BE2C (cell line): ENCODE data around the gene OR4E2. TPM values are rescaled to one million over a fixed set of nuclear protein-coding genes. Genes with fewer than 3 reads are reported as not detected.
"Not testable (repeated sequence)": the region's sequence is repeated elsewhere in the genome, so short reads cannot be mapped to it uniquely, and the experiment has no call there.

ENCODE experiments used
- DNase-seq: peaks from one replicate; pipeline ENCODE4 v3.0.0-alpha.2; 2020
- H3K27me3 ChIP-seq: fragments of 250-450 bp; sonication (Bioruptor Pico); 2 replicates; pipeline ENCODE4 v1.5.1; 2020; ENCODE audit warnings: mild to moderate bottlenecking
- H3K36me3 ChIP-seq: fragments of 250-450 bp; sonication (Bioruptor Pico); 2 replicates; pipeline ENCODE4 v1.5.1; 2020; ENCODE audit warnings: mild to moderate bottlenecking
- H3K4me1 ChIP-seq: fragments of 250-450 bp; sonication (Bioruptor Pico); 2 replicates; pipeline ENCODE4 v1.5.1; 2020
- H3K4me3 ChIP-seq: 2 replicates; pipeline ENCODE4 v1.5.1; 2011; ENCODE audit warnings: low read depth, low read length
- H3K9me3 ChIP-seq: fragments of 250-450 bp; sonication (Bioruptor Pico); 2 replicates; pipeline ENCODE4 v1.5.1; 2020
- polyA plus RNA-seq: library from polyadenylated mRNA; unstranded; fragments of >200 nt; gene quantifications from one replicate; pipeline ENCODE4 v1.2.1, GENCODE V29; 2012; ENCODE audit warnings: low read depth, missing spikeins; ENCODE audit not compliant: insufficient read length, insufficient read depth
- TF ChIP-seq, protein P1 (sequence below): IDR thresholded peaks from 2 replicates; pipeline ENCODE4 v1.5.1; 2012; ENCODE audit warnings: mild to moderate bottlenecking, low read depth, low read length

Gene OR4E2, protein sequence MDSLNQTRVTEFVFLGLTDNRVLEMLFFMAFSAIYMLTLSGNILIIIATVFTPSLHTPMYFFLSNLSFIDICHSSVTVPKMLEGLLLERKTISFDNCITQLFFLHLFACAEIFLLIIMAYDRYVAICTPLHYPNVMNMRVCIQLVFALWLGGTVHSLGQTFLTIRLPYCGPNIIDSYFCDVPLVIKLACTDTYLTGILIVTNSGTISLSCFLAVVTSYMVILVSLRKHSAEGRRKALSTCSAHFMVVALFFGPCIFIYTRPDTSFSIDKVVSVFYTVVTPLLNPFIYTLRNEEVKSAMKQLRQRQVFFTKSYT
- not detected for polyA plus RNA-seq

DNA sequence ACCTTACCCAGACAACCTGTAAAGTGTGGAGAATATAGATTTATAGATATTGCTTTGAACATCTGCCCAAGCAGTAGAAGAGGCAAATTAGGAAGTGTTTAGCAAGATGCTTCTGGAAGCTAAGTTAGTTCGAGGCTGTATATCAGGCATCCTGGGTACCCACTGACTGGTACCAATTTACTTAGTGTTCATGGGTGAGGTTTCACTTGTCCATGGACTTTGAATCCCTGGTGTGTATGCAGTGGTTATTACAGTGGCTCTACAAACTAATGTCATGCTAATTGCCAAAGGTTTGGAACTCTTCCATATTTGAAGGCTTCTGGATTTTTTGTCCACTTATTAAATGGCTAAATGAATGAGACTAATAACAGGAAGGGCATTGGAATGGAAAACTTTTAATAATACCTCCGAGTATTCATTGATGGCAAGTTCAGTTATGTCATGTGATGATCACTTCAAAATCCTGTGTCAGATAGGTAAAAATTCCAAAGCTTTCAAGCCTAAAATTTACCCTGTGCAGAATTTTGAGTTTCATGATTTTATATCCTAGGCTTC is at the start of gene OR4E2:
TSS of gene OR4E2 (plus strand) at position 505 of the 555 bp plus-strand sequence. CDS start 11,248 bp downstream, outside the sequence.
- H3K4me3 ChIP-seq = no peak within 1 kb of the TSS
- H3K4me1 ChIP-seq = no peaks in the 10 kb centered on the region
- H3K27me3 ChIP-seq = peaks cover 12% of the 10 kb centered on the region
- DNase-seq = no peak
- H3K36me3 ChIP-seq = no peaks in the 10 kb centered on the region
- H3K9me3 ChIP-seq = no peaks in the 10 kb centered on the region
- TF ChIP-seq, protein P1, sequence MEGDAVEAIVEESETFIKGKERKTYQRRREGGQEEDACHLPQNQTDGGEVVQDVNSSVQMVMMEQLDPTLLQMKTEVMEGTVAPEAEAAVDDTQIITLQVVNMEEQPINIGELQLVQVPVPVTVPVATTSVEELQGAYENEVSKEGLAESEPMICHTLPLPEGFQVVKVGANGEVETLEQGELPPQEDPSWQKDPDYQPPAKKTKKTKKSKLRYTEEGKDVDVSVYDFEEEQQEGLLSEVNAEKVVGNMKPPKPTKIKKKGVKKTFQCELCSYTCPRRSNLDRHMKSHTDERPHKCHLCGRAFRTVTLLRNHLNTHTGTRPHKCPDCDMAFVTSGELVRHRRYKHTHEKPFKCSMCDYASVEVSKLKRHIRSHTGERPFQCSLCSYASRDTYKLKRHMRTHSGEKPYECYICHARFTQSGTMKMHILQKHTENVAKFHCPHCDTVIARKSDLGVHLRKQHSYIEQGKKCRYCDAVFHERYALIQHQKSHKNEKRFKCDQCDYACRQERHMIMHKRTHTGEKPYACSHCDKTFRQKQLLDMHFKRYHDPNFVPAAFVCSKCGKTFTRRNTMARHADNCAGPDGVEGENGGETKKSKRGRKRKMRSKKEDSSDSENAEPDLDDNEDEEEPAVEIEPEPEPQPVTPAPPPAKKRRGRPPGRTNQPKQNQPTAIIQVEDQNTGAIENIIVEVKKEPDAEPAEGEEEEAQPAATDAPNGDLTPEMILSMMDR = no peak

DNA sequence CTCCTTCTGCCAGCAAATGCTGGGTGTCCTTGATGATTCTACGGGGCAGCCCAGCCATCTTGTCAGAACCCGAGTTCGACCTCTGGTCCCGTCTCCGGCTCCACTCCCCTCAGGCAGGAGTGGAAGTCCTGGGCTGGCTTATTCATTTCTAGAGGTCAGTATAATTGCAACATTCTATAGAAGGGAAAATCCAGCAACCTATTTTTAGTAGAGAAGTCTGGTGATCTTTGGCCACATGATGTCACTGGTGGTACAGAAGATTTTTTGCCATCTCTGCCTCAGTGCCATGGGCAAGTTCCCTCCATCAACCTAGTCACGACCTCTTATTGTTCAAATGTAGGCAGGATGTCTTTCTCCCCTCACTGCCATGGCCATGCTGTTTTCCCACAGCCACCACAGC is 41.3 kb upstream of the OR4E2 start:
- no peaks in the 10 kb centered on the region; the same call in 1 of the 2 replicates for H3K9me3 ChIP-seq
- H3K27me3 ChIP-seq = peaks cover 24% of the 10 kb centered on the region
- no peaks in the 10 kb centered on the region for H3K36me3 ChIP-seq
- H3K4me1 ChIP-seq = no peaks in the 10 kb centered on the region
- no peak for DNase-seq
- no peak overlapping the region for H3K4me3 ChIP-seq
- TF ChIP-seq, protein P1 = no peak

DNA sequence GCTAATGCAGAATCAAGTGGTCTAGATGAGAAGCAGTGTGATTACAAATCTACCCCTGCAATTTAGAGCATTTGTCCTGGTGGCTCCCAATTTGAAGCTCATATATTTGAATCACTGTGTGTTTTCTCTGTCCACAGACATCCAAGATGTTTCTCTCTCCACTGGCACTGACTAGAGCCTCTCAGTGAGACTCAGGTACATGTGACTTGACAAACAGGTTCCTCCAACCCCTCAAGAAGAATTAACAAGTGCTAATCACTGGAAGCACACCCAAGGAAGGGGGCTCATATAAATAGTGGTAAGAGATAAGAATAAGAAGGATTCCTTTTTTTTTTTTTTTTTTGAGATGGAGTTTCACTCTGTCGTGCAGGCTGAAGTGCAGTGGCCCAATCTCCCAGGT is 39.4 kb upstream of the OR4E2 start:
- Histone ChIP-seq H3K4me3 (no peak overlapping the region), H3K27me3 (peaks cover 18% of the 10 kb centered on the region), H3K4me1 (no peaks in the 10 kb centered on the region), H3K36me3 (no peaks in the 10 kb centered on the region), H3K9me3 (no peaks in the 10 kb centered on the region; the same call in 1 of the 2 replicates)
- no peak for DNase-seq
- TF ChIP-seq, protein P1 = no peak

DNA sequence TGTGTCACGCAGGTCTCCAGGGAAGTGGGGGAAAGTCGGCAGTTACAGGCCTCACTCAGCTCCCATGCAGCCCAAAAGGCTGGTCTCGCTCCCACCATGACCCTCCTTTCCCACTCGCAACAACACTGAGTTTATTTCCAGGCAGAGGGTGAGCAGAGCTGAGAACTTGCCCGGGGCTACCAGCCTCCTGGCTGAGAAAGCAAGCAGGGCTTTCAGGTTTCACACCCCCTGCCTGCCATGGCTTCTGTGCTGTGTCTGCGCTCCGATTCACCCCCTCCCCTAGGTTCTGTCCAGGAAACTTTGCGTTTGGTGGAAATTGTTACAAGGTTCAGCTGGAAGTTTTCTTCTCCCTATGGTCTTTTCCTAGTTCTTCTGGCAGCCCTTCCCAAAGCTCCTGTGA is 36.0 kb upstream of the OR4E2 start:
- no peak for DNase-seq
- H3K9me3 ChIP-seq = no peaks in the 10 kb centered on the region; the same call in 1 of the 2 replicates
- H3K4me1 ChIP-seq = no peaks in the 10 kb centered on the region
- no peak overlapping the region for H3K4me3 ChIP-seq
- TF ChIP-seq, protein P1 = no peak
- H3K27me3 ChIP-seq = peaks cover 4% of the 10 kb centered on the region
- H3K36me3 ChIP-seq = no peaks in the 10 kb centered on the region

DNA sequence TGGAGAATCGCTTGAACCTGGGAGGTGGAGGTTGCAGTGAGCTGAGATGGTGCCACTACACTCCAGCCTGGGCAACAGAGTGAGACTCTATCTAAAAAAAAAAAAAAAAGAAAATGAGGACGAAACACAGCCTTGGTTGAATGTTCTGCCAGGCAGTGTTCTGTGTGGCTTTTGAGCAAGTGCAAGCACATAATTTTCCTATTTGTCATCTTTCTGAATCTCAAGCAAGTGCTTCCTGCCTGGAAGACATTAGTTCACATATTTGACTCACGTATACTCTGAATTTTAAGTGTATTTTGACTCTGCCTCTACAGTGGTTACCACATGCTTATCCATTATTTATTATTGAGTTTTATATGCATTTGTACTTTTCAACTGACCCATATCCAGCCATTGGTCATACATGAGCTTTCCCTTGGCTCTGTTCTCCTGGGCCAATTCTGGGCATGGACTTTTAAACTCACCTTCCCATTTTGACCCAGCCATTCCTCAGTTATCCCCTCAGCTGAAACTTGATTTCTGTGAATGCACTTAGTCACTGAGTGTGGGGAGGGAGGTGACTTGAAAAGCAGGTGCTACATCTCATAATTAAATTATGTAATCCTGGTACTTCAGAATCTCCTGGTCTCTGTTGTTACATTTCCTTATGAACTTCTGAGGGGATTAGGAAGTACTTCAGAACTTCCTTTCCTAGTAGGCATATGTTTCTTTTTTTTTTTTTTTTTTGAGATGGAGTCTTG is 27.0 kb upstream of the OR4E2 start:
- Histone ChIP-seq H3K36me3 (no peaks in the 10 kb centered on the region), H3K4me1 (no peaks in the 10 kb centered on the region), H3K27me3 (no peaks in the 10 kb centered on the region), H3K4me3 (no peak overlapping the region), H3K9me3 (no peaks in the 10 kb centered on the region)
- DNase-seq = no peak
- TF ChIP-seq, protein P1 = no peak

DNA sequence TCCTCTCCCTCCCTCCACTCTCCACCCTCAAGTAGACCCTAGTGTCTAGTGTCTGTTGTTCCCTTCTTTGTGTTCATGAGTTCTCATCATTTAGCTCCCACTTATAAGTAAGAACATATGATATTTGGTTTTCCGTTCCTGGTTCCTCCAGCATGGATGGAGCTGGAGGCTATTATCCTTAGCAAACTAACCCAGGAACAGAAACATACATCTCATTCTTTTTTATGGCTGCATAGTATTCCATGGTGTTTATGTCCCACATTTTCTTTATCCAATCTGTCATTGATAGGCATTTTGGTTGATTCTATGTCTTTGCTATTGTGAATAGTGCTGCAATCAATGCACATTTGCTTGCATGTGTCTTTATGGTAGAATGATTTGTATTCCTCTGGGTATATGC is 23.1 kb upstream of the OR4E2 start:
- H3K9me3 ChIP-seq, H3K36me3 ChIP-seq, DNase-seq, H3K4me1 ChIP-seq, H3K4me3 ChIP-seq: not testable (repeated sequence)
- peaks cover 16% of the 10 kb centered on the region for H3K27me3 ChIP-seq
